H7 (cell line): Measurements from ENCODE around the gene EPB41L2. TPM values are rescaled to one million over a fixed set of nuclear protein-coding genes. Genes with fewer than 3 reads are reported as not detected.

ENCODE experiments used
- DNase-seq: peaks from one replicate; pipeline ENCODE4 v3.0.0; 2012
- H3K27me3 ChIP-seq: 2 replicates; pipeline ENCODE4 v1.6.0; 2011; ENCODE audit warnings: mild to moderate bottlenecking, low read length; ENCODE audit not compliant: control insufficient read depth, insufficient read depth
- H3K36me3 ChIP-seq: replicated peaks from 2 replicates; pipeline ENCODE4 v1.5.1; 2011; ENCODE audit warnings: low read length; ENCODE audit not compliant: control insufficient read depth, insufficient read depth
- H3K4me3 ChIP-seq: 2 replicates; pipeline ENCODE4 v1.5.1; 2011; ENCODE audit warnings: low read depth, mild to moderate bottlenecking, control low read depth, low read length, moderate library complexity; ENCODE audit not compliant: insufficient read depth
- total RNA-seq: library from RNA; depleted of rRNA; stranded (reverse); fragments of >200 nt; shearing (Covaris generic); gene quantifications from 2 replicates; pipeline ENCODE4 v1.2.3, GENCODE V29; 2014

EPB41L2 gene
- total RNA-seq, 1 experiment from 2014 or later: 25.9 TPM

DNA sequence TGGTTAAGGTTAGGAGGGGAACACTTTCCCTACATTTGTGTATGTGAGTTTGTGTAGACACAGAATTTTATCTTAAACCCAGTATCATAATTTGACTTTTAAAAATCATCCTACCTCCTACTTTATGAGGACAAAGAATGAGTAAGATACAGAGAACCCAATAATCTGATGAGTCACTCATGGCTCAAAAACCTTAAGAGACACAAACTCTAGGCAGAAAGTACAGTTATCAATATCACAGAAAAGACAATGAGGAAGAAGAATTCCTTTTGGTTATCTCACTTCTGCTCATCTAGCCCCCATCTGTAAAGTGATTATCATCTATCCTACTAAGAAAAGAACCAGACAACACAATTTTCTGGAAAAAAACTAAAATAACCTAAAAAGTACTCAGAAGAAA is 87.7 kb downstream of the EPB41L2 start:
- no peaks in the 10 kb centered on the region for H3K36me3 ChIP-seq
- H3K27me3 ChIP-seq: no peaks in the 10 kb centered on the region
- no peak for DNase-seq
- H3K4me3 ChIP-seq: no peak overlapping the region

- Histone ChIP-seq H3K36me3 (no peaks in the 10 kb centered on the region), H3K27me3 (no peaks in the 10 kb centered on the region), H3K4me3 (no peak overlapping the region)
- no peak for DNase-seq
These were observed 89.3 kb downstream of the EPB41L2 start for GRCh38 chr6:130973521-130974277.

DNA sequence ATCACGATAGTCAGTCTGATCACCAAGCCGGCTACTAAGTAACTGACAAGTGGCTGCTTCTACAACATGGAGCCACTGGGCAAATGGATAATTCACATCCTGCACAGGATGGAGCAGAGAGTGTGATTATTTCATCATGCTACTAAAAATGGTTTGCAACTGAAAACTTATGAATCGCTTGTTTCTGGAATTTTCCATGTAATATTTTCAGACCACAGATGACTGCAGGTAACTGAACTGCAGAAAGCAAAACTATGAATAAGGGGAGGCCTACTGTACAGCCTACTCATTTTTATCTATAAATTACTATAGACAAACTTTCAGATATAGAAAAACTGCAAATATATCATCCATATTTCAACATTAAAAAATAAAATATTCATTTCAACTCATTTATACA is 91.5 kb downstream of the EPB41L2 start:
- Histone ChIP-seq H3K27me3 (no peaks in the 10 kb centered on the region), H3K4me3 (no peak overlapping the region), H3K36me3 (no peaks in the 10 kb centered on the region)
- no peak for DNase-seq

DNA sequence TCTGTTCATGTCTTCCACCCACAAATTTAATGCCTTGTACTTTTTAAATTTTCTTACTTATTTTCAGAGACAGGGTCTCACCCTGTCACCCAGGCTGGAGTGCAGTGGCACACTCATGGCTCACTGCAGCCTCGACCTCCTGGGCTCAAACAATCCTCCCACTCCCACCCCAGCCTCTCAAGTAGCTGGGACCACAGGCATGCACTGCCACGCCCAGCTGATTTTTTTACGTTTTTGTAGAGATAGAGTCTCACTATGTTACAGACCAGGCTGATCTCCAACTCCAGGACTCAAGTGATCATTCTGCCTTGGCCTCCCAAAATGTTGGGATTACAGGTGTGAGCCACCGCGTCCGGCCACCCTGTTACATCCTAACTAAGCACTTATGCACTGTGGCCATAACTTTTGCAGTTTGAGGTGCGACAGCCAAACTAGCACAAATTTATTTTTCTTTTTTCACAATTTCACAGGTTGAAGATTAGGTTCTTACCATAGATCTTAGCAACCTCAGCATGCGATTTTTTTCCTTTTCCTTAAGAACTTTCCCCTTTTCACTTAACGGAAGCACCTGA is 92.1 kb downstream of the EPB41L2 start:
- Histone ChIP-seq H3K27me3 (no peaks in the 10 kb centered on the region), H3K4me3 (no peak overlapping the region), H3K36me3 (no peaks in the 10 kb centered on the region)
- DNase-seq: no peak

DNA sequence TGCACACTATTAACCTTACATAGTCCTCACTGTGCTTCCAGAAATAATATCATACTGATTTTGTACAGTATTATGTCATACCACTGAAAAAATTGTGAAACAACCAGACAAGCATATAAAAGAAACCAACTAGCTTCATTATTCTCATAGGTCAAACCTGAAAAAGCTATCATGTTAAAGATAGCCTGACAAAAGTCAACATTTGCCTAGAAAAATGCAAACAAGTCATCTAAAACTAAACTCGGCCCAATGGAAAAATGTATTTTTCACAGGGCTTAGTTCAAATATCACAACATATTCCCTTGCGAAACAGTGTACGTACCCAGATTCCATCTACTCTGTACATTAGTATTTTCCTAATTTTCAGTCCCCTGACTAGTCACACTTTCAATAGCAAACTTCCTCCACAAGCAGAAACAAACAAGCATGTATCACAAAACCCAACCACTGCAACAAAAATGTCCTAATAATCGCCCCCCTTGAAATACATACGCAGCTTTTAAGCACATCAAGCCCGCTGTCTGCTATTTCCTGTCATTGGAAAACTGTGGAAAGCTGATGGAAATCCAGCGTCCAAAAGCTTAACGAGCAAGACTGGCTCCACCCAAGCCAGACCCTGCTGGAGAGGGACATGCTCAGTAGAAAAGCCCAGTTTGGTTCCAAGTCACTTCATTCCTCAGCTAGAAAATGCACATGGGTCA is 93.1 kb downstream of the EPB41L2 start:
- H3K36me3 ChIP-seq: no peaks in the 10 kb centered on the region
- no peaks in the 10 kb centered on the region for H3K27me3 ChIP-seq
- H3K4me3 ChIP-seq: no peak overlapping the region
- no peak for DNase-seq

GRCh38 chr6:130969166-130969565 is 93.9 kb downstream of the EPB41L2 start:
- no peak overlapping the region for H3K4me3 ChIP-seq
- H3K36me3 ChIP-seq: no peaks in the 10 kb centered on the region
- no peaks in the 10 kb centered on the region for H3K27me3 ChIP-seq
- no peak for DNase-seq

DNA sequence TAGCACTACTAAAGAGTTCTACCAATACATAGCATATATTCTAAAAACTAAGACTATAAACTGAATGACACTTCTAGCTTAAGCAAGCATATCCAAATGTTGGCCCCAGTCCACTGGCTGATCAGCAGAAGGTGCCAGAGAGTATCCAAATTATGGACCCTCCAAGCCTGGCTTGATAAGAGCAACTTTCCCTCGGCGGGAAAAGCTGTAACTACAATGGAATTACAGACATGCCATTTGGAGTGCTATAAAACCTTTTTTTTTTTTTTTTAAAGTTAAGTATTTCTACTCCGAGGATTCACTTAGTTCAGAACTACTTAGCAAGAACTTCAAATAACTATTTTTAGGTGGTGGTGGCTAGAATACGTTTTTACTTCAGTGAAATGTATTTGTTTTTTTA is 94.6 kb downstream of the EPB41L2 start:
- no peak for DNase-seq
- Histone ChIP-seq H3K36me3 (no peaks in the 10 kb centered on the region), H3K27me3 (no peaks in the 10 kb centered on the region), H3K4me3 (no peak overlapping the region)

DNA sequence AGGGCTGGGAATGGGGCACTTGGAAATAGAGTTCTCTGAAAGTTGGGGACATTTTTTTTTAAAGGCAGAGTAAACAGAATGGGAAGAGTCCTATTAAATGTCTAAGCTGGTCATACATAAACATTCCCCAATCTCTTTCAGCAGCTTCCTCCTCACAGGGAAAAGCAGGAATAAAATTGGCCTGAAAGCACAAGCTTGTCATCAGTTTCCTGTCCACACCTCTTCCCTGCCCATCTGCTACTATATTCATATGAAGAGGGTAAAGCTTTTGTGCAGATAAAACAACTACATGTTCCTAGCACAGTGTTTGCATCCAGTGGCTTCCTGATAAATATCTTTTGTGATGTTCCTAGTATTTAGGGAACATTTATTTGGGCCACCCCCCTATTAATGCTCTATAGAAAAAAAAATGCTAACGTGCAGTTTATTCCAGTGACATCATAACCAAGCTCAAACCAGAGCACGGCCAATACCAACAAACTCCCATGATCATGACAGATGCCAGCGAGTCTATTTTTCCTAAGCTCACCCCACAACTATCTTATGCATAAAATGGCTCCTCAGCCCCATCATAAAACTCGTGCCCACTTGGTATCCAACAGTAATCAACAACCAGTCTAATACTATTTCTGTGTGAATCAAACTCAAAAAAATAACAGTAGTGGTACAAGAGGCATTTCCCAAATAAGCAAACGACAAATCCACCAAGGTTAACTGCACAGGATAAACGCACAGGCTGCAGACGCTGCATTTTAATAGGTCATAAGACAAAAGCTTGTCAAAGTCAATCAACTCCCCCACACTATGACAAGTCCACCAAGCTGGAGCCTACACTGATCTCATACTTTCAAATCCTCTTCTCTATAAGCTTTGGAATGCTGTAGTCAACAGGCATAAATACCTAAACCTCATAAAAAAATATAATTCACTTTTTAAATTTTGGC is 95.3 kb downstream of the EPB41L2 start:
- no peak for DNase-seq
- Histone ChIP-seq H3K27me3 (no peaks in the 10 kb centered on the region), H3K36me3 (no peaks in the 10 kb centered on the region), H3K4me3 (no peak overlapping the region)

DNA sequence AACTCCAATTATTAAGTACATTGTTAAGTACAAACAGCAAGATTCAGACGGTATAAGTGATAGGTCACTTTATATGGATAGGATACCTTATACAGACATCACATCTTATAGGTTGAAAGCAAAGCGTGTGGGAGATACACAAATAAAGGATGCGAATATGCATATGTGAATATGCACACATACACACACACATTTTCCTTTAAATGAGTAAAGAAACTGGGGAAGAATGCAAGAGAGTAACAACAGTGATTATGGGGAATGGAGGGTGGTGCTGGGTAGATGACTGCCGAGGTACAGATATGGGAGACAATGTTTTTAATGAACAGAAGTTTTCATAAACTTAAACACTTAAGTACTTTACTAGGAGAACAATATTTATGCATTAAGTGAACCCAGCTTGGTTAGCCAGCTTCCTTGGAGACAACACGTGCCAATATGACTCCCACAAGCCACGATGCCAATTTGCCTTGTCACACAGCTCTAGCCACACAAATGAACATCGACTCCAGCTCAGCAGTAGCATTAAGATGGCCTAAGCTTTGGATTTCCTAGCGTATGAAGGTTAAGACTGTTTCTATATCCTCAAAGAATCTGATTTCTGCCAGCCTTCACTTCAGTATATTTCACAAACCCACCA is 96.6 kb downstream of the EPB41L2 start:
- no peaks in the 10 kb centered on the region for H3K36me3 ChIP-seq
- no peak overlapping the region for H3K4me3 ChIP-seq
- no peak for DNase-seq
- H3K27me3 ChIP-seq: no peaks in the 10 kb centered on the region

GRCh38 chr6:130965656-130966055 is 97.4 kb downstream of the EPB41L2 start:
- Histone ChIP-seq H3K4me3 (no peak overlapping the region), H3K27me3 (no peaks in the 10 kb centered on the region), H3K36me3 (no peaks in the 10 kb centered on the region)
- DNase-seq: no peak

GRCh38 chr6:130964808-130965604 is 98.0 kb downstream of the EPB41L2 start:
- no peaks in the 10 kb centered on the region for H3K36me3 ChIP-seq
- no peaks in the 10 kb centered on the region for H3K27me3 ChIP-seq
- H3K4me3 ChIP-seq: no peak overlapping the region
- no peak for DNase-seq

- no peaks in the 10 kb centered on the region for H3K36me3 ChIP-seq
- H3K4me3 ChIP-seq: no peak overlapping the region
- DNase-seq: no peak
- no peaks in the 10 kb centered on the region for H3K27me3 ChIP-seq
These were observed 98.8 kb downstream of the EPB41L2 start for GRCh38 chr6:130964289-130964688.

GRCh38 chr6:130962966-130963365 is 100.1 kb downstream of the EPB41L2 start:
- Histone ChIP-seq H3K27me3 (no peaks in the 10 kb centered on the region), H3K4me3 (no peak overlapping the region), H3K36me3 (no peaks in the 10 kb centered on the region)
- no peak for DNase-seq
